HG02970 (cell line): Measurements from ENCODE around the gene WDR72.

Source experiments
- ATAC-seq: cut with Tn5 transposase; IDR thresholded peaks from one replicate; pipeline ENCODE4 v1.9.1; 2021; ENCODE audit warnings: mild to moderate bottlenecking, moderate library complexity, moderate number of reproducible peaks; ENCODE audit not compliant: unreplicated experiment, low FRiP score

The WDR72 gene

GRCh38 chr15:53472210-53472609 is 287.3 kb downstream of the WDR72 start:
- no peak for ATAC-seq

GRCh38 chr15:53470743-53471142 is 288.7 kb downstream of the WDR72 start:
- no peak for ATAC-seq

GRCh38 chr15:53469422-53469821 is 290.0 kb downstream of the WDR72 start:
- ATAC-seq: no peak
